NB4 (cell line): ENCODE measurements around the gene SUPV3L1.

ENCODE experiments used
- DNase-seq: peaks from one replicate; pipeline ENCODE4 v3.0.0; 2010; ENCODE audit warnings: low read depth
- H3K4me3 ChIP-seq: one replicate; pipeline ENCODE4 v1.5.1; 2011; ENCODE audit warnings: mild to moderate bottlenecking, low read depth, low read length, moderate library complexity
- CTCF ChIP-seq: IDR thresholded peaks from one replicate; pipeline ENCODE4 v1.5.1; 2012; ENCODE audit warnings: low read depth, low read length
- MAX ChIP-seq: IDR thresholded peaks from 2 replicates; pipeline ENCODE4 v1.6.1; 2011; ENCODE audit warnings: low read depth, low read length
- MYC ChIP-seq: IDR thresholded peaks from 2 replicates; pipeline ENCODE4 v1.6.1; 2011; ENCODE audit warnings: low read depth, low read length
- POLR2A ChIP-seq: IDR thresholded peaks from 2 replicates; pipeline ENCODE4 v1.6.1; 2011; ENCODE audit warnings: mild to moderate bottlenecking; ENCODE audit not compliant: insufficient read length; ENCODE audit errors: extremely low read depth

The SUPV3L1 gene

GRCh38 chr10:69228151-69228550 lies 48.1 kb downstream of the SUPV3L1 start:
- TF ChIP-seq MAX (no peak), MYC (no peak), CTCF (no peak), POLR2A (no peak)
- DNase-seq, result no peak

GRCh38 chr10:69229616-69229916 lies 49.5 kb downstream of the SUPV3L1 start:
- DNase-seq, result no peak
- no peak overlapping the region for H3K4me3 ChIP-seq
- TF ChIP-seq CTCF, result no peak
- no peak for TF ChIP-seq MAX
- TF ChIP-seq MYC, result no peak
- no peak for TF ChIP-seq POLR2A

More at GRCh38 chr10:69228151-69228550, 48.1 kb downstream of the SUPV3L1 start:
- no peak overlapping the region for H3K4me3 ChIP-seq

- H3K4me3 ChIP-seq, result no peak overlapping the region
- DNase-seq, result no peak
- TF ChIP-seq MYC, result no peak
- TF ChIP-seq CTCF, result no peak
- TF ChIP-seq POLR2A, result no peak
- no peak for TF ChIP-seq MAX
Measured at GRCh38 chr10:69230128-69230527, 50.1 kb downstream of the SUPV3L1 start.

- DNase-seq, result no peak
- no peak overlapping the region for H3K4me3 ChIP-seq
- TF ChIP-seq POLR2A (no peak), CTCF (no peak), MAX (no peak), MYC (no peak)
Measured at GRCh38 chr10:69232252-69232651, 52.2 kb downstream of the SUPV3L1 start.

GRCh38 chr10:69232736-69233480 lies 52.9 kb downstream of the SUPV3L1 start:
- TF ChIP-seq MYC, result no peak
- H3K4me3 ChIP-seq, result no peak overlapping the region
- no peak for DNase-seq

- H3K4me3 ChIP-seq, result no peak overlapping the region
- no peak for TF ChIP-seq MAX
- no peak for TF ChIP-seq MYC
- TF ChIP-seq POLR2A, result no peak
- TF ChIP-seq CTCF, result no peak
- DNase-seq, result no peak
Measured at GRCh38 chr10:69234447-69234846, 54.4 kb downstream of the SUPV3L1 start.
